KMS-11 (cell line): ENCODE results near the gene OSGEP.

ENCODE experiments used
- H2AFZ ChIP-seq: fragments of 200-600 bp; sonication (generic); 2 replicates; pipeline ENCODE4 v1.6.1; 2016; ENCODE audit warnings: antibody characterized with exemption, mixed run types, low read depth
- H3K27ac ChIP-seq: fragments of 200-600 bp; sonication (generic); 2 replicates; pipeline ENCODE4 v1.6.1; 2016; ENCODE audit warnings: mild to moderate bottlenecking, mixed run types
- H3K27me3 ChIP-seq: fragments of 200-600 bp; sonication (generic); 2 replicates; pipeline ENCODE4 v1.6.1; 2017; ENCODE audit warnings: mild to moderate bottlenecking, low read depth, mixed run types, moderate library complexity; ENCODE audit not compliant: insufficient read depth
- H3K36me3 ChIP-seq: fragments of 200-600 bp; sonication (generic); 2 replicates; pipeline ENCODE4 v1.6.1; 2017; ENCODE audit warnings: mild to moderate bottlenecking, mixed run types; ENCODE audit not compliant: insufficient read depth
- H3K4me1 ChIP-seq: fragments of 200-600 bp; sonication (generic); 2 replicates; pipeline ENCODE4 v1.6.1; 2016; ENCODE audit warnings: mild to moderate bottlenecking, low read depth, mixed run types; ENCODE audit not compliant: poor library complexity, severe bottlenecking
- H3K4me2 ChIP-seq: fragments of 200-600 bp; sonication (generic); 2 replicates; pipeline ENCODE4 v1.7.0; 2016; ENCODE audit warnings: mild to moderate bottlenecking, mixed run types
- H3K4me3 ChIP-seq: fragments of 200-600 bp; sonication (generic); IDR thresholded peaks from 2 replicates; pipeline ENCODE4 v1.6.1; 2017; ENCODE audit warnings: low read depth, low read length, mixed read lengths; ENCODE audit not compliant: insufficient read depth
- H3K79me2 ChIP-seq: fragments of 200-600 bp; sonication (generic); 2 replicates; pipeline ENCODE4 v1.6.1; 2016; ENCODE audit warnings: low read depth, mixed run types; ENCODE audit not compliant: insufficient read depth
- H3K9ac ChIP-seq: fragments of 200-600 bp; sonication (generic); 2 replicates; pipeline ENCODE4 v1.6.1; 2016; ENCODE audit warnings: mild to moderate bottlenecking, mixed run types
- H4K20me1 ChIP-seq: fragments of 200-600 bp; sonication (generic); 2 replicates; pipeline ENCODE4 v1.6.1; 2016; ENCODE audit warnings: mild to moderate bottlenecking, mixed run types; ENCODE audit not compliant: insufficient read depth
- CTCF ChIP-seq: fragments of 200-600 bp; sonication (generic); conservative IDR thresholded peaks from 2 replicates; pipeline ENCODE4 v1.6.1; 2017; ENCODE audit warnings: low read depth, mild to moderate bottlenecking, antibody characterized with exemption, low read length, moderate library complexity, mixed read lengths

The OSGEP gene

GRCh38 chr14:20454516-20455354 lies at the start of gene OSGEP, which contains the start of gene APEX1:
OSGEP (minus strand) TSS chr14:20454812; CDS start chr14:20454683, 129 bp downstream.
APEX1 (plus strand) TSS chr14:20455226; CDS start chr14:20455646, 420 bp downstream.
- H3K36me3 ChIP-seq: no peaks in the 10 kb centered on the region
- H3K9ac ChIP-seq: peak within 1 kb of the TSS; percentile 85
- H4K20me1 ChIP-seq: no peaks in the 10 kb centered on the region
- H3K4me2 ChIP-seq: peak within 1 kb of the TSS; percentile 79
- H2AFZ ChIP-seq: peak within 1 kb of the TSS; percentile 75
- no peak for TF ChIP-seq CTCF
- H3K4me1 ChIP-seq: peaks cover 17% of the 10 kb centered on the region
- H3K79me2 ChIP-seq: peaks cover 32% of the 10 kb centered on the region
- no peaks in the 10 kb centered on the region for H3K27me3 ChIP-seq
- no peak within 1 kb of the TSS for H3K4me3 ChIP-seq
- peak within 1 kb of the TSS; percentile 87 for H3K27ac ChIP-seq

GRCh38 chr14:20503898-20504297 lies 49.3 kb upstream of the OSGEP start:
- no peaks in the 10 kb centered on the region for H3K27me3 ChIP-seq
- H3K4me3 ChIP-seq: no peak overlapping the region
- no peaks in the 10 kb centered on the region for H3K79me2 ChIP-seq
- H3K27ac ChIP-seq: no peak overlapping the region
- no peak overlapping the region for H3K9ac ChIP-seq
- no peaks in the 10 kb centered on the region for H4K20me1 ChIP-seq
- H3K36me3 ChIP-seq: no peaks in the 10 kb centered on the region
- H3K4me2 ChIP-seq: no peak overlapping the region
- no peak overlapping the region for H2AFZ ChIP-seq
- H3K4me1 ChIP-seq: peaks cover 18% of the 10 kb centered on the region
- no peak for TF ChIP-seq CTCF

- no peak overlapping the region for H3K4me3 ChIP-seq
- H3K9ac ChIP-seq: no peak overlapping the region
- no peak overlapping the region for H3K4me2 ChIP-seq
- no peak for TF ChIP-seq CTCF
- H3K36me3 ChIP-seq: no peaks in the 10 kb centered on the region
- no peaks in the 10 kb centered on the region for H3K79me2 ChIP-seq
- H4K20me1 ChIP-seq: no peaks in the 10 kb centered on the region
- no peak overlapping the region for H3K27ac ChIP-seq
- H2AFZ ChIP-seq: no peak overlapping the region
- H3K4me1 ChIP-seq: peaks cover 44% of the 10 kb centered on the region
- H3K27me3 ChIP-seq: no peaks in the 10 kb centered on the region
These were observed 46.7 kb upstream of the OSGEP start for GRCh38 chr14:20501346-20501745.

- Histone ChIP-seq H3K4me2 (peak overlapping the region; percentile 99), H3K79me2 (no peaks in the 10 kb centered on the region), H2AFZ (peak overlapping the region; percentile 56), H3K36me3 (no peaks in the 10 kb centered on the region), H3K27ac (peak overlapping the region; percentile 89), H3K4me3 (no peak overlapping the region), H3K9ac (peak overlapping the region; percentile 28; the same call in 1 of the 2 replicates), H3K27me3 (no peaks in the 10 kb centered on the region), H3K4me1 (peaks cover 59% of the 10 kb centered on the region), H4K20me1 (no peaks in the 10 kb centered on the region)
- no peak for TF ChIP-seq CTCF
These were observed 45.3 kb upstream of the OSGEP start for GRCh38 chr14:20499881-20500280.
